ENCODE data around the gene EXOC4. TPM values are rescaled to one million over a fixed set of nuclear protein-coding genes. Genes with fewer than 3 reads are reported as not detected.

Gene EXOC4
- total RNA-seq, 1 experiment from 2014 or later: 71.0 TPM

DNA sequence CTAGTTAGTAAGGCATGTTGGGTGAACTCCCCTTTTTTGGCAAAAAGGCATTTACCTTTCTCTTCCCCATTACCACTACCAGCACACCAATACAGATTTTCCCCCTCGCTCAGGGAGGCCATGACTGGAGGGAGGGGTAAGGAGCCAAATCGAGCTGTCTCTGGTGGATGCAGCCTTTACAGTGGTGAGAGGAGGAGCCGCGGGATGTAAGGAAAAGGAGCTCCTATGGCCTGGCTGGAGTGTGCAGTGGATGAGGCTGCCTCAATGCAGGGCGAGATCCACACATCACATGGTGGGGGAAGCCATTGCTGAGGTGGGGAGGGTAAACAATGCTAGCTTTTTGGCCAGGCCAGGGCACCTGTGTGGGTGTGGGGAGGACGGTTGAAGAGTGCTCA, 416.2 kb downstream of the EXOC4 start:
- H3K4me1 ChIP-seq (ENCODE audit: control insufficient read depth, insufficient read depth, low read length): no peaks in the 10 kb centered on the region
- intact Hi-C loops (cut with micrococcal nuclease; ENCODE audit: unreplicated experiment) (no loop called here), in situ Hi-C loops (cut with HindIII; ENCODE audit: low pct_unique_long_range_greater_than_20kb, low sequenced_read_pairs) (no loop called here)
- no TSS peak for BruUV-seq (replicated peaks)
- ChIA-PET POLR2A (no interaction called here), CTCF (no interaction called here)
- H3K27ac ChIP-seq (ENCODE audit: low read length): no peak overlapping the region
- DNase-seq (ENCODE audit: low read depth, low spot score) (no peak), ATAC-seq (no peak)
- no peaks in the 10 kb centered on the region for H3K9me3 ChIP-seq (ENCODE audit: control insufficient read depth, insufficient read depth, low read depth, low read length)
- no peaks in the 10 kb centered on the region for H3K36me3 ChIP-seq (ENCODE audit: control insufficient read depth, insufficient read depth, low read length)
- TF ChIP-seq SIN3A (IDR thresholded peaks at IDR 0.05; ENCODE audit: borderline replicate concordance, insufficient read depth, low read depth, low read length) (no peak), TCF7L2 (IDR thresholded peaks at IDR 0.05; ENCODE audit: low read depth, low read length) (no peak), POLR2AphosphoS5 (IDR thresholded peaks at IDR 0.05; ENCODE audit: low read depth, low read length) (no peak)
- TF ChIP-seq, protein P1, sequence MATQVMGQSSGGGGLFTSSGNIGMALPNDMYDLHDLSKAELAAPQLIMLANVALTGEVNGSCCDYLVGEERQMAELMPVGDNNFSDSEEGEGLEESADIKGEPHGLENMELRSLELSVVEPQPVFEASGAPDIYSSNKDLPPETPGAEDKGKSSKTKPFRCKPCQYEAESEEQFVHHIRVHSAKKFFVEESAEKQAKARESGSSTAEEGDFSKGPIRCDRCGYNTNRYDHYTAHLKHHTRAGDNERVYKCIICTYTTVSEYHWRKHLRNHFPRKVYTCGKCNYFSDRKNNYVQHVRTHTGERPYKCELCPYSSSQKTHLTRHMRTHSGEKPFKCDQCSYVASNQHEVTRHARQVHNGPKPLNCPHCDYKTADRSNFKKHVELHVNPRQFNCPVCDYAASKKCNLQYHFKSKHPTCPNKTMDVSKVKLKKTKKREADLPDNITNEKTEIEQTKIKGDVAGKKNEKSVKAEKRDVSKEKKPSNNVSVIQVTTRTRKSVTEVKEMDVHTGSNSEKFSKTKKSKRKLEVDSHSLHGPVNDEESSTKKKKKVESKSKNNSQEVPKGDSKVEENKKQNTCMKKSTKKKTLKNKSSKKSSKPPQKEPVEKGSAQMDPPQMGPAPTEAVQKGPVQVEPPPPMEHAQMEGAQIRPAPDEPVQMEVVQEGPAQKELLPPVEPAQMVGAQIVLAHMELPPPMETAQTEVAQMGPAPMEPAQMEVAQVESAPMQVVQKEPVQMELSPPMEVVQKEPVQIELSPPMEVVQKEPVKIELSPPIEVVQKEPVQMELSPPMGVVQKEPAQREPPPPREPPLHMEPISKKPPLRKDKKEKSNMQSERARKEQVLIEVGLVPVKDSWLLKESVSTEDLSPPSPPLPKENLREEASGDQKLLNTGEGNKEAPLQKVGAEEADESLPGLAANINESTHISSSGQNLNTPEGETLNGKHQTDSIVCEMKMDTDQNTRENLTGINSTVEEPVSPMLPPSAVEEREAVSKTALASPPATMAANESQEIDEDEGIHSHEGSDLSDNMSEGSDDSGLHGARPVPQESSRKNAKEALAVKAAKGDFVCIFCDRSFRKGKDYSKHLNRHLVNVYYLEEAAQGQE (IDR thresholded peaks at IDR 0.05; ENCODE audit: insufficient read depth in 1 of 2, low read depth in 2 of 2, low read length in 1 of 2): no peak
- TF ChIP-seq, protein P2, sequence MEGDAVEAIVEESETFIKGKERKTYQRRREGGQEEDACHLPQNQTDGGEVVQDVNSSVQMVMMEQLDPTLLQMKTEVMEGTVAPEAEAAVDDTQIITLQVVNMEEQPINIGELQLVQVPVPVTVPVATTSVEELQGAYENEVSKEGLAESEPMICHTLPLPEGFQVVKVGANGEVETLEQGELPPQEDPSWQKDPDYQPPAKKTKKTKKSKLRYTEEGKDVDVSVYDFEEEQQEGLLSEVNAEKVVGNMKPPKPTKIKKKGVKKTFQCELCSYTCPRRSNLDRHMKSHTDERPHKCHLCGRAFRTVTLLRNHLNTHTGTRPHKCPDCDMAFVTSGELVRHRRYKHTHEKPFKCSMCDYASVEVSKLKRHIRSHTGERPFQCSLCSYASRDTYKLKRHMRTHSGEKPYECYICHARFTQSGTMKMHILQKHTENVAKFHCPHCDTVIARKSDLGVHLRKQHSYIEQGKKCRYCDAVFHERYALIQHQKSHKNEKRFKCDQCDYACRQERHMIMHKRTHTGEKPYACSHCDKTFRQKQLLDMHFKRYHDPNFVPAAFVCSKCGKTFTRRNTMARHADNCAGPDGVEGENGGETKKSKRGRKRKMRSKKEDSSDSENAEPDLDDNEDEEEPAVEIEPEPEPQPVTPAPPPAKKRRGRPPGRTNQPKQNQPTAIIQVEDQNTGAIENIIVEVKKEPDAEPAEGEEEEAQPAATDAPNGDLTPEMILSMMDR (IDR thresholded peaks at IDR 0.05): no peak
- no peak overlapping the region for H3K4me3 ChIP-seq (ENCODE audit: low read depth in 2 of 2, low read length in 2 of 2)
- no peaks in the 10 kb centered on the region for H3K27me3 ChIP-seq (ENCODE audit: control insufficient read depth, insufficient read depth, low read length)

GRCh38 chr7:133670250-133670649, 417.4 kb downstream of the EXOC4 start:
- TF ChIP-seq POLR2AphosphoS5 (IDR thresholded peaks at IDR 0.05; ENCODE audit: low read depth, low read length) (no peak), SIN3A (IDR thresholded peaks at IDR 0.05; ENCODE audit: borderline replicate concordance, insufficient read depth, low read depth, low read length) (no peak), TCF7L2 (IDR thresholded peaks at IDR 0.05; ENCODE audit: low read depth, low read length) (no peak)
- TF ChIP-seq, protein P2 (IDR thresholded peaks at IDR 0.05): no peak
- TF ChIP-seq, protein P1 (IDR thresholded peaks at IDR 0.05; ENCODE audit: insufficient read depth in 1 of 2, low read depth in 2 of 2, low read length in 1 of 2): no peak
- POLR2A ChIA-PET: no interaction called here
- Histone ChIP-seq H3K9me3 (ENCODE audit: control insufficient read depth, insufficient read depth, low read depth, low read length) (no peaks in the 10 kb centered on the region), H3K27ac (ENCODE audit: low read length) (no peak overlapping the region), H3K27me3 (ENCODE audit: control insufficient read depth, insufficient read depth, low read length) (no peaks in the 10 kb centered on the region), H3K4me3 (ENCODE audit: low read depth in 2 of 2, low read length in 2 of 2) (no peak overlapping the region), H3K36me3 (ENCODE audit: control insufficient read depth, insufficient read depth, low read length) (no peaks in the 10 kb centered on the region), H3K4me1 (ENCODE audit: control insufficient read depth, insufficient read depth, low read length) (no peaks in the 10 kb centered on the region)
- intact Hi-C loops (cut with micrococcal nuclease; ENCODE audit: unreplicated experiment) (no loop called here), in situ Hi-C loops (cut with HindIII; ENCODE audit: low pct_unique_long_range_greater_than_20kb, low sequenced_read_pairs) (no loop called here)
- no peak for DNase-seq (ENCODE audit: low read depth, low spot score)
- ATAC-seq: no peak
- no TSS peak for BruUV-seq (replicated peaks)
- CTCF ChIA-PET: no interaction called here

Measured in Panc1 (cell line).